ENCODE results near the gene ACTN3.

ACTN3 gene

DNA sequence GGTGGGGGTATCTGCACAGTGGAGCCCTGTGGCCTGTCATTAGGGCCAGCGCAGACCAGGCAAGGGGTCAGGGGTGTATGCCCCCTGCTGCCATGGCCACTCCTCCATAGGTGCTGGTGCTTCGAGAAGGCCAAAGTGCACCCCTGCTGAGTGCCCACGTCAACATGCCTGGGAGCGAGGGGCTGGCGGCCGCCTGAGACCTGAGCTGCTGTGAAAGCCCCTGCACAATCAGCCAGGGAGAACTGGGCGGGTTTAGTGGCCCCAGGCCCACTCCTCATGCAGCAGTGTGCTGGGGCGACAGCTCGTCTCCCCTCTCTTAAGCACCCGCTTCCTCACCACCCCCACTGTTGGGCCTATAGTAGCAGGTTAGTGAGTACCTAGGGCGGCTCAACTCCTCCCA is 14.9 kb upstream of the ACTN3 start:
- Histone ChIP-seq H3K36me3 (ENCODE audit: insufficient read depth, low read length) (0 out of 2 replicates have a peak, but pooled peaks cover 7% of the 10 kb centered on the region), H3K79me2 (ENCODE audit: insufficient read depth, low read length) (no peaks in the 10 kb centered on the region), H3K4me1 (ENCODE audit: insufficient read depth, low read length) (no peaks in the 10 kb centered on the region), H3K9me3 (ENCODE audit: insufficient read depth, low read length, severe bottlenecking) (no peaks in the 10 kb centered on the region), H3K27ac (ENCODE audit: low read length) (no peak overlapping the region), H4K20me1 (ENCODE audit: insufficient read depth, low read length) (no peaks in the 10 kb centered on the region), H3K9ac (ENCODE audit: low read depth, low read length) (no peak overlapping the region), H3K27me3 (ENCODE audit: insufficient read depth, low read length, poor library complexity) (no peaks in the 10 kb centered on the region), H2AFZ (ENCODE audit: low read depth, low read length) (no peak overlapping the region), H3K4me2 (ENCODE audit: insufficient read depth, low read length) (no peak overlapping the region), H3K4me3 (ENCODE audit: low read depth in 1 of 2, low read length in 2 of 2) (no peak overlapping the region)
- TF ChIP-seq, protein P1, sequence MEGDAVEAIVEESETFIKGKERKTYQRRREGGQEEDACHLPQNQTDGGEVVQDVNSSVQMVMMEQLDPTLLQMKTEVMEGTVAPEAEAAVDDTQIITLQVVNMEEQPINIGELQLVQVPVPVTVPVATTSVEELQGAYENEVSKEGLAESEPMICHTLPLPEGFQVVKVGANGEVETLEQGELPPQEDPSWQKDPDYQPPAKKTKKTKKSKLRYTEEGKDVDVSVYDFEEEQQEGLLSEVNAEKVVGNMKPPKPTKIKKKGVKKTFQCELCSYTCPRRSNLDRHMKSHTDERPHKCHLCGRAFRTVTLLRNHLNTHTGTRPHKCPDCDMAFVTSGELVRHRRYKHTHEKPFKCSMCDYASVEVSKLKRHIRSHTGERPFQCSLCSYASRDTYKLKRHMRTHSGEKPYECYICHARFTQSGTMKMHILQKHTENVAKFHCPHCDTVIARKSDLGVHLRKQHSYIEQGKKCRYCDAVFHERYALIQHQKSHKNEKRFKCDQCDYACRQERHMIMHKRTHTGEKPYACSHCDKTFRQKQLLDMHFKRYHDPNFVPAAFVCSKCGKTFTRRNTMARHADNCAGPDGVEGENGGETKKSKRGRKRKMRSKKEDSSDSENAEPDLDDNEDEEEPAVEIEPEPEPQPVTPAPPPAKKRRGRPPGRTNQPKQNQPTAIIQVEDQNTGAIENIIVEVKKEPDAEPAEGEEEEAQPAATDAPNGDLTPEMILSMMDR (IDR thresholded peaks at IDR 0.05; ENCODE audit: borderline replicate concordance, extremely low read depth, low read length, poor library complexity, severe bottlenecking) = no peak
- no peak for TF ChIP-seq EZH2 (IDR thresholded peaks at IDR 0.05; ENCODE audit: borderline replicate concordance, low read depth, low read length, severe bottlenecking)
- DNase-seq (no peak), ATAC-seq (ENCODE audit: insufficient read depth, low read depth) (no peak)

DNA sequence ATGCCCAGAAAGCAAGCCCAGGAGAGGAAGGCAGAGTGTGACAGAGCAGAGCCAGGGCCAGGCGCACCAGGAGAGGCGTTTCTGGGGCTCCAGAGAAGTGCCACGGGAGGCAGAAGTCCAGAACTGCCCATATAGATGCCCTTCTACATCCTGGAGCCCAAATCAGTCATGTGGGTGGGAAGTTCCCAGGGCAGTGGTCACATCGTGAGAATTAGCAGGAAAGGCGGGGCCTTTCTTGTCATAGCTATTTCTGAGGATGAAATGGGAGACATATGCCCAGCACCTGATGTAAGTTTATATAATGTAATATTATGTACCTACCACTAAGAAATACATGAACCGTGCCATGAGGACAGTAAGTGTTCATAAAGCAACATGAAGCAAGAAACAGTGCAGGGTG is 13.9 kb upstream of the ACTN3 start:
- Histone ChIP-seq H3K27me3 (ENCODE audit: insufficient read depth, low read length, poor library complexity) (no peaks in the 10 kb centered on the region), H3K4me3 (ENCODE audit: low read depth in 1 of 2, low read length in 2 of 2) (no peak overlapping the region), H3K9ac (ENCODE audit: low read depth, low read length) (no peak overlapping the region), H3K9me3 (ENCODE audit: insufficient read depth, low read length, severe bottlenecking) (no peaks in the 10 kb centered on the region), H3K4me2 (ENCODE audit: insufficient read depth, low read length) (no peak overlapping the region), H2AFZ (ENCODE audit: low read depth, low read length) (no peak overlapping the region), H3K27ac (ENCODE audit: low read length) (no peak overlapping the region), H3K4me1 (ENCODE audit: insufficient read depth, low read length) (no peaks in the 10 kb centered on the region), H4K20me1 (ENCODE audit: insufficient read depth, low read length) (no peaks in the 10 kb centered on the region), H3K79me2 (ENCODE audit: insufficient read depth, low read length) (no peaks in the 10 kb centered on the region), H3K36me3 (ENCODE audit: insufficient read depth, low read length) (0 out of 2 replicates have a peak, but pooled peaks cover 10% of the 10 kb centered on the region)
- ATAC-seq (ENCODE audit: insufficient read depth, low read depth) (no peak), DNase-seq (no peak)
- TF ChIP-seq, protein P1 (IDR thresholded peaks at IDR 0.05; ENCODE audit: borderline replicate concordance, extremely low read depth, low read length, poor library complexity, severe bottlenecking) = no peak
- TF ChIP-seq EZH2 (IDR thresholded peaks at IDR 0.05; ENCODE audit: borderline replicate concordance, low read depth, low read length, severe bottlenecking) = no peak

DNA sequence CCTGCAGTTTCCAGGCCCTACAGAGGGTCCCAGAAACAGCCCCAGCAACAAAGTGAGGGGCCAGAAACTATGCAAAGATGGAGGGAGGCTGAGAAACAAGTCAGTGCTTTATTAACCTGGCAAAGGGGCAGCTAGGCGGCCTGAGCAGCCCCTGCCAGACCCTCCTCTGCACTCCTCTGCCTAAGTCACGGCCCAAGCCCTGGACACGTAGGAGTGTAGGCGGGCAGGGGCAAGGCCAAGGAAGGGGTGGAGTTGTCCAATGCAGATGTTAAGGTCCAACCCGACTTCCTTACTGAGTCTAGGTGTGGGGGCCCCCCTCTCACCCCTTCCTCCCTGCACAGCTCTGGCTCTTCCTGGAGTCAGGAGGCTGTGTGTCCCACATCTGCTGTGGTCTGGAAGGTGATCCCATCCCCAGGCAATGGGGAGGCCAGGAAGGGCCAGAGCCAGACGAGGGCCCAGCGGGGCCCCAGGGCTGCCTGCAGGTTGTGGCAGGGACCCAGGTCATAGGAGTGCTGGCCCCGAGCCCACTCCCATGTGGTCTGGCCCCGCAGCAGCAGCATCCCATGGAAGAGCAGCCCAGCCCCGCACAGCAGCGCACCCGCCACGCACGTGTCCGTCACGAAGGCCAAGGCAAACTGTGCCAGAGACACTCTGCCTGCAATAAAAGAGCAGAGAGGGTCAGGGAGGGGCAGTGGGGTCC is 7.4 kb upstream of the ACTN3 start:
- Histone ChIP-seq H3K4me1 (ENCODE audit: insufficient read depth, low read length) (peaks cover 12% of the 10 kb centered on the region), H3K36me3 (ENCODE audit: insufficient read depth, low read length) (peaks cover 39% of the 10 kb centered on the region), H3K27ac (ENCODE audit: low read length) (no peak overlapping the region), H3K4me3 (ENCODE audit: low read depth in 1 of 2, low read length in 2 of 2) (no peak overlapping the region), H3K9me3 (ENCODE audit: insufficient read depth, low read length, severe bottlenecking) (no peaks in the 10 kb centered on the region), H3K9ac (ENCODE audit: low read depth, low read length) (no peak overlapping the region), H3K27me3 (ENCODE audit: insufficient read depth, low read length, poor library complexity) (no peaks in the 10 kb centered on the region), H4K20me1 (ENCODE audit: insufficient read depth, low read length) (no peaks in the 10 kb centered on the region), H3K79me2 (ENCODE audit: insufficient read depth, low read length) (no peaks in the 10 kb centered on the region), H2AFZ (ENCODE audit: low read depth, low read length) (no peak overlapping the region), H3K4me2 (ENCODE audit: insufficient read depth, low read length) (no peak overlapping the region)
- no peak for DNase-seq
- TF ChIP-seq, protein P1 (IDR thresholded peaks at IDR 0.05; ENCODE audit: borderline replicate concordance, extremely low read depth, low read length, poor library complexity, severe bottlenecking) = no peak
- no peak for TF ChIP-seq EZH2 (IDR thresholded peaks at IDR 0.05; ENCODE audit: borderline replicate concordance, low read depth, low read length, severe bottlenecking)
- ATAC-seq (ENCODE audit: insufficient read depth, low read depth) = no peak
